Measurements from ENCODE around the gene PROX1.

PROX1 gene

DNA sequence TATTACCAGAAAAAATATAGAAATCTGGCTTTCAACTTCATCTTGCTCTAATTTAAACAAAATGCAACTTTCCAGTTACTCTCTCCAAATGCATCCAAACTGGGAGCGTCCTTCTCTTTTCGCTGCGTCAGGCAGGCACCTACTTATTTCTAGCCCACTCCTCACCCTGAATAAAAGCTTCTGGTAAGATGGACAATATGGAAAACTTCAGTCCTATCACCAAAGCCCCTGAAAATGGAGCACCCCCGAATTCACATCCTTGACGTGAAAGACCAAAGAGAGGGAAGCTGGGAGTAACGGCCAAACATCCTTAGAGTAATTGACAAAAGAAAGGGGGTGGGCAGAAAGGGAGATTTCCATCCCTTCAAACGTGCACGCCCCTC, 5.5 kb upstream of the PROX1 start:
- no peak for DNase-seq

DNA sequence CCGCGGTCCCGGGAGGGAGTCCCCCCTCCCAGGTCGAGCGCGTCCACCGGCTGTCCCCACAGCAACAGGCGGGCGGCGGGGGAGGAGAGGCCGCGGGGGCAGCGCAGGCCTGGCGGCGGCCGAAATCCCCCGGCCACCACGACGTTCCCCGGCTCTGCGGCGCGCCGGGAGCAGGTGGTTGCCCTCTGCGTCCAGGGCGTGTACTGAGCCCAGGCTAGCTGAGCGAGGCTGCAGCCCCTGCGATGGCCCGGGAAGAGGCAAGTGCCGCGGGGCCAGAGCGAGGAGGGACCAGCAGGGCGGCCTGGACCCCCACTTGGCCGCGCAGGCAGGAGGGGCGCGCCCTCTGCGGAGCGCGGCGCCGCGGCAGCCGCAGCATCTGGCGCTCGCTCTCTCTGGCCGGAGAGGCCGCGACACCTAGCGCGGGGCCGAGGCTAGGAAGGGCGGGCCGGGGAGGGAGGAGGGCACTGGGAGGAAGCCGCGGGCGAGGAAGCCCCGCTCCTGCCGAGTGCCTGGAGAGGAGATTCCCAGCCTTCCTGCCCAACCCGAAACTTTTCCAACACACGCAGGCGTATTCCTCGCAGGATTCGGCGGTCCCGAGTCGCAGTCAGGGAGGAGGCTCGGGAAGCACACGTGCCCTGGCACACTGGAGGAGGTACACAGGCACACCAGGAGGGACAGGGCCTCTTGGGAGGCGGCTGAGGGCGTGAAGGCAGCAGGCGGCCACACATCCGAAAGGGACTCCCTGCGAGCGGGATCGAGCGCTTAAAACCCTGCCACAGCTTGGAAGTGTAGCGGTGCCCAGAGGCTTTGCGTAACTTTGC, 4.9 kb upstream of the PROX1 start:
- no peak for DNase-seq

GRCh38 chr1:213983493-213984386, 4.0 kb upstream of the PROX1 start:
- no peak for DNase-seq

GRCh38 chr1:213984387-213985208, 3.2 kb upstream of the PROX1 start:
- DNase-seq = no peak

DNA sequence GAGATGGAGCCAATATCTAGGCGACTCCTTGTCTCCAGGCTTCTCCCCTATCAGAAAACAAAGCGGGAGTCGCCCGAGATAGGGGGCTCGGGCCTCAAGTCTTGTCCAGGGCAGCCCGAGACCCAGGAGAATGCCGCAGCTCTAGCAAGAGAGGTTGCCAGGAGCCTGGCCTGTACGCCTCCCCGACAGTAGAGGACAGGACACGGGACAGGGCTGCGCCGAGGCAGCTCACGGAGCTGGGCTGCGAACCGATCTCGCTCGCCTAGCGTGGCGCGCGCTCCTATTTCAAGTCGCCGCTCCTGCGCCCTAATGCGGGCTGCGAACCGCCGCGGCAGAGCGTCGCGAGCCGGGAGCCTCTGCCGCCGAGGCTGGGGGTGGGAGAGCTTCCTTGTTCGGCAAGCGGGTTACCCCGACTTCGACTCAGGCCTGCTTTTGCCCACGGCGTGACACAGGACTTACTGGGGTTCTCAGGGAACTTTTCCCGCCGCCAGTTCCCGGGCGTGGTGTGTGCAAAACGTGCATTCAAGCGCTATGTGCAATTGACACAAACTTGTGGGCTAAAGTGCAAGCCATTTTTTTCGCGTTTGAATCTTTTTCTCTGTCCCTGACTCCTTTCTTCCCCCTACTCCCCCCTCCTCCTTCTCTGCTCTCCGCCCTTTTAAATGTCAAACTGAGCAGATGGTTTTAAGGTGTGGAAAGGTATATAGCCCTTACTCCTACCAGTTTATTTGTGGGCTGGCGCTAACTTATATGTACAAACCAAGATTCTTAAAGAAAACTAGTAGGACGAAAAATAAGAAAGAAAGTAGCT, 2.4 kb upstream of the PROX1 start:
- DNase-seq = no peak

DNA sequence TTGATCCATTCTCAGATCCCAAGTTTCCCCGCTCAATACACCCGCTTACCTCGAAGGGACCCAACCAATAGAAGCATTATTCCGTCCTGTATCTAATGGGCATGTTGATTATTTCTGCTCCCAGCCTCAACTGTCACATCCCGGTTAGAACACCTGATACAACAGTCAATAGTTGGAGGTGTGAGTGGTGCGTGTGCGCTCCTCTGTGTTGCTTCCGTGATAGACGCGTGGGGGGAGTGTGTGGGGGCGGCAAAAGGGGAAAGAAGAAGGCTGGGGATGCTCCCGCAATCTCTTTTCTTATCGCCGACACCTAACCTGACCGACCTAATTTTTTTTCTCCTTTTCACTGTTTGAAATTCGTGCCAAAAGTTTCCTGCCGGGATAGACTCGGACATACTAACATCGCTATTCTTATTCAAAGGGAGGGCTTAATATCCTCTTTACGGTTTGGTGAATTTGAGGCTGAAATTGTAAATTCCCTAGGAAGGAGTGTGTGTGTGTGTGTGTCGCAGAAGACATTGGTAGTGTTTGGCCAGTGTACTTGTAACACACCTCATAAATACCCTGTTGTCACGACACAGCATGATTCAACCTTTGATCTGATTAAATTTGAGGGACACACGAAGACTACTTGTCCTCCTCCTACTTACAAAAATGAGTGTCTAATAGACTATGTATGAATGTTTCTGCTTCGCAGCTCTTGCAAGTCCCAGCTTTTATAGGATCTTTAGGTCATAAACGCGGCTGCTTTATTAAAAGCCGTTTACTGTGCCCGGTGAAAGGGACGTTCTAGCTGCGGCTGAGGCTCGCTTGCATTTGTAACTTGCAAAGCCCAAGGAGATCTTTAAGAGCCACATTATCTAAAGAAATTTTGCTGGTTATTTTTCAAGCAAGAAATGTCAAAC, 1.5 kb upstream of the PROX1 start:
- DNase-seq = no peak

- no peak for DNase-seq
Observed at GRCh38 chr1:213986925-213987250, 885 bp upstream of the PROX1 start.

GRCh38 chr1:213987422-213987926, 299 bp upstream of the PROX1 start:
- DNase-seq = no peak

DNA sequence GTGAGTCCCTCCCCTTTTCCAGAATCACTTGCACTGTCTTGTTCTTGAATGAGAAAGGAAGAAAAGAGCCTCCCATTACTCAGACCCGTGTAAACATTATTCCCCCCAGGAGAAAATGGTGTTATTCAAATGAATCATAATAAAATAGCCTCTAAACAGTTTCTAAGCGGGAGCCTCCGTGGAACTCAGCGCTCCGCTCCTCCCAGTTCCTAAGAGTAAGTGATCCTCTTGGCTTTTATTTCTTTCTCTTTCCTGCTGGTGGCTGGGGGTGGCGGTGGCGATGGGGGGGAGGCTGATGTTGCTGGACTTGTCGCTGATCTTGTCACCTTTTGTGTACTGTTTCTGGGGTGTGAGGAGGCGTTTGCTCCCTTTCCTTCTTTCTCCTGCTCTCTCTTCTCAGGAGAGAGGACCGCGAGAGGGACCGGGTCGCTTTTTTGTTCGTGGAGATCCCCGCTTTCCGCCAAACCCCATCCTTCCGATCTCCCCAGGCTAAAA, 781 bp downstream of the PROX1 start:
- DNase-seq = no peak

- no peak for DNase-seq
Observed at GRCh38 chr1:213989002-213989855, 1.5 kb downstream of the PROX1 start.

- no peak for DNase-seq
Observed at GRCh38 chr1:213993929-213994328, 6.2 kb downstream of the PROX1 start.

- no peak for DNase-seq
Observed at GRCh38 chr1:213994888-213995287, 7.1 kb downstream of the PROX1 start.

- no peak for DNase-seq
Observed at GRCh38 chr1:213995603-213996002, 7.8 kb downstream of the PROX1 start.

DNA sequence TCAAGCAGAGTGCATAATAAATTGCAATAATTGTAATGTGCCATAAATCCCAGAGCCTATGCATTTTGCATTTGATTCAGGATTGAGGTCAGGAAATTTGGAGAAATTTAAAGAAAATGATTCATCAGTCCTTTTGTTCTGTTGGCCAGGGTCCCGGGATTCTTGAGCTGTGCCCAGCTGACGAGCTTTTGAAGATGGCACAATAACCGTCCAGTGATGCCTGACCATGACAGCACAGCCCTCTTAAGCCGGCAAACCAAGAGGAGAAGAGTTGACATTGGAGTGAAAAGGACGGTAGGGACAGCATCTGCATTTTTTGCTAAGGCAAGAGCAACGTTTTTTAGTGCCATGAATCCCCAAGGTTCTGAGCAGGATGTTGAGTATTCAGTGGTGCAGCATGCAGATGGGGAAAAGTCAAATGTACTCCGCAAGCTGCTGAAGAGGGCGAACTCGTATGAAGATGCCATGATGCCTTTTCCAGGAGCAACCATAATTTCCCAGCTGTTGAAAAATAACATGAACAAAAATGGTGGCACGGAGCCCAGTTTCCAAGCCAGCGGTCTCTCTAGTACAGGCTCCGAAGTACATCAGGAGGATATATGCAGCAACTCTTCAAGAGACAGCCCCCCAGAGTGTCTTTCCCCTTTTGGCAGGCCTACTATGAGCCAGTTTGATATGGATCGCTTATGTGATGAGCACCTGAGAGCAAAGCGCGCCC, 8.7 kb downstream of the PROX1 start:
- no peak for DNase-seq

DNA sequence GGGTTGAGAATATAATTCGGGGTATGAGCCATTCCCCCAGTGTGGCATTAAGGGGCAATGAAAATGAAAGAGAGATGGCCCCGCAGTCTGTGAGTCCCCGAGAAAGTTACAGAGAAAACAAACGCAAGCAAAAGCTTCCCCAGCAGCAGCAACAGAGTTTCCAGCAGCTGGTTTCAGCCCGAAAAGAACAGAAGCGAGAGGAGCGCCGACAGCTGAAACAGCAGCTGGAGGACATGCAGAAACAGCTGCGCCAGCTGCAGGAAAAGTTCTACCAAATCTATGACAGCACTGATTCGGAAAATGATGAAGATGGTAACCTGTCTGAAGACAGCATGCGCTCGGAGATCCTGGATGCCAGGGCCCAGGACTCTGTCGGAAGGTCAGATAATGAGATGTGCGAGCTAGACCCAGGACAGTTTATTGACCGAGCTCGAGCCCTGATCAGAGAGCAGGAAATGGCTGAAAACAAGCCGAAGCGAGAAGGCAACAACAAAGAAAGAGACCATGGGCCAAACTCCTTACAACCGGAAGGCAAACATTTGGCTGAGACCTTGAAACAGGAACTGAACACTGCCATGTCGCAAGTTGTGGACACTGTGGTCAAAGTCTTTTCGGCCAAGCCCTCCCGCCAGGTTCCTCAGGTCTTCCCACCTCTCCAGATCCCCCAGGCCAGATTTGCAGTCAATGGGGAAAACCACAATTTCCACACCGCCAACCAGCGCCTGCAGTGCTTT, 9.4 kb downstream of the PROX1 start:
- DNase-seq = no peak

DNA sequence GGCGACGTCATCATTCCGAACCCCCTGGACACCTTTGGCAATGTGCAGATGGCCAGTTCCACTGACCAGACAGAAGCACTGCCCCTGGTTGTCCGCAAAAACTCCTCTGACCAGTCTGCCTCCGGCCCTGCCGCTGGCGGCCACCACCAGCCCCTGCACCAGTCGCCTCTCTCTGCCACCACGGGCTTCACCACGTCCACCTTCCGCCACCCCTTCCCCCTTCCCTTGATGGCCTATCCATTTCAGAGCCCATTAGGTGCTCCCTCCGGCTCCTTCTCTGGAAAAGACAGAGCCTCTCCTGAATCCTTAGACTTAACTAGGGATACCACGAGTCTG, 10.0 kb downstream of the PROX1 start:
- no peak for DNase-seq

- no peak for DNase-seq
Observed at GRCh38 chr1:213998785-213999184, 11.0 kb downstream of the PROX1 start.

DNA sequence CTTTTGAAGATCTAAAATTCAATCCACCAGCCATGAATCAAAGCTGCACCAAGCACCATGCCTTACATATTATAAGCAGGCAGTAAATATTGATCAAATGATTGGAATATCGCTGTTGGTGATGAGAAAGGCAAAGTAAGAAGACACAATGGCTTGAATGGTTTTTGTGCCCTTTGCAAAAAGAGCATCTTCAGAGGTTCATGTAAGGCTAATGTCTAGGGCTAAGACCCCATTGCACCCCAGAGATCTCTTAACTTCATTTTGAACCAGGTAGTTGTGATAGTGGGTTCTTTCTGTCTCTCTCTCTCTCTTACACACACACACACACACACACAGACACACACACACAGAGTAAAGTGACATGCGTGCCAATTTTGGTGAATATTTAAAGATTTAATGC, 12.0 kb downstream of the PROX1 start:
- DNase-seq = no peak

GRCh38 chr1:214002060-214002459, 14.3 kb downstream of the PROX1 start:
- DNase-seq = no peak

Data from KG1 (cell line).